ENCODE results near the gene SDCBP2. TPM values are rescaled to one million over a fixed set of nuclear protein-coding genes. Genes with fewer than 3 reads are reported as not detected.

SDCBP2 gene
- polyA plus RNA-seq, 2 of the 4 experiments (the other 2 are of a cell fraction), result 0.35 to 0.58 TPM

GRCh38 chr20:1299522-1299921, 29.4 kb downstream of the SDCBP2 start (continued):
- TF ChIP-seq, protein P1, sequence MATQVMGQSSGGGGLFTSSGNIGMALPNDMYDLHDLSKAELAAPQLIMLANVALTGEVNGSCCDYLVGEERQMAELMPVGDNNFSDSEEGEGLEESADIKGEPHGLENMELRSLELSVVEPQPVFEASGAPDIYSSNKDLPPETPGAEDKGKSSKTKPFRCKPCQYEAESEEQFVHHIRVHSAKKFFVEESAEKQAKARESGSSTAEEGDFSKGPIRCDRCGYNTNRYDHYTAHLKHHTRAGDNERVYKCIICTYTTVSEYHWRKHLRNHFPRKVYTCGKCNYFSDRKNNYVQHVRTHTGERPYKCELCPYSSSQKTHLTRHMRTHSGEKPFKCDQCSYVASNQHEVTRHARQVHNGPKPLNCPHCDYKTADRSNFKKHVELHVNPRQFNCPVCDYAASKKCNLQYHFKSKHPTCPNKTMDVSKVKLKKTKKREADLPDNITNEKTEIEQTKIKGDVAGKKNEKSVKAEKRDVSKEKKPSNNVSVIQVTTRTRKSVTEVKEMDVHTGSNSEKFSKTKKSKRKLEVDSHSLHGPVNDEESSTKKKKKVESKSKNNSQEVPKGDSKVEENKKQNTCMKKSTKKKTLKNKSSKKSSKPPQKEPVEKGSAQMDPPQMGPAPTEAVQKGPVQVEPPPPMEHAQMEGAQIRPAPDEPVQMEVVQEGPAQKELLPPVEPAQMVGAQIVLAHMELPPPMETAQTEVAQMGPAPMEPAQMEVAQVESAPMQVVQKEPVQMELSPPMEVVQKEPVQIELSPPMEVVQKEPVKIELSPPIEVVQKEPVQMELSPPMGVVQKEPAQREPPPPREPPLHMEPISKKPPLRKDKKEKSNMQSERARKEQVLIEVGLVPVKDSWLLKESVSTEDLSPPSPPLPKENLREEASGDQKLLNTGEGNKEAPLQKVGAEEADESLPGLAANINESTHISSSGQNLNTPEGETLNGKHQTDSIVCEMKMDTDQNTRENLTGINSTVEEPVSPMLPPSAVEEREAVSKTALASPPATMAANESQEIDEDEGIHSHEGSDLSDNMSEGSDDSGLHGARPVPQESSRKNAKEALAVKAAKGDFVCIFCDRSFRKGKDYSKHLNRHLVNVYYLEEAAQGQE (IDR thresholded peaks at IDR 0.05), result no peak
- TF ChIP-seq KDM5A (IDR thresholded peaks at IDR 0.05), result no peak

DNA sequence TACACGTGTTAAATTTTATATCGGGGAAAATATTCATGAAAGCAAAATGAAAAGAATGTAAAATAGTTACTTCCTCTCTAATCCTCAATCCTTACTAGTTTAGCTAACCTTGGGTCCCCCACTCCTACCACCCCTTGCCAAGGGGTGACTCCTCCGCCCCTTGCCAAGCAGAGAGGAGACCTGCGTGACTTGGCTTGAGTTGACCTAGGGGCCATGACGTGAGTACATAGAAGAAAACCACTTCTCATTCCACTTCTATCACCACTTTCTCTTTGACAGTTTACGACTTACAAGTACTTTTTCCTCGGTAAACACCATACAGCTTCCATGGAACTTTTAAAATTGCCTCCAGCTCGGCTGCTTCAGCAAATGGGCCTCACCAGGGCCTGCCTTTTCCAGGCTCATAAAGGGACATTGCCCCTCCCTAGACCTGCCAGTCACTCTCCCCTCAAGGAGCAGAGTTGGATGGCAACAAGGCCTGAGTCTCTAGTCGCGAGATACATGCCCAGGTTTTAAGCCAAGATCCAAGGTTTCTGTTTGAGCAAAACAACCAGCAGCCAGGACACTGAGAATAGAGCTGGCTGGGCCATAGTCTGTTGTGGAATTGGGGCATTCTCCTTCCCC, 29.9 kb downstream of the SDCBP2 start:
- ATAC-seq (no peak), DNase-seq (ENCODE audit: low read depth in 1 of 2, low spot score in 1 of 2) (no peak), FAIRE-seq (no peak)
- no peaks in the 10 kb centered on the region for H3K9me3 ChIP-seq
- TF ChIP-seq, protein P2, sequence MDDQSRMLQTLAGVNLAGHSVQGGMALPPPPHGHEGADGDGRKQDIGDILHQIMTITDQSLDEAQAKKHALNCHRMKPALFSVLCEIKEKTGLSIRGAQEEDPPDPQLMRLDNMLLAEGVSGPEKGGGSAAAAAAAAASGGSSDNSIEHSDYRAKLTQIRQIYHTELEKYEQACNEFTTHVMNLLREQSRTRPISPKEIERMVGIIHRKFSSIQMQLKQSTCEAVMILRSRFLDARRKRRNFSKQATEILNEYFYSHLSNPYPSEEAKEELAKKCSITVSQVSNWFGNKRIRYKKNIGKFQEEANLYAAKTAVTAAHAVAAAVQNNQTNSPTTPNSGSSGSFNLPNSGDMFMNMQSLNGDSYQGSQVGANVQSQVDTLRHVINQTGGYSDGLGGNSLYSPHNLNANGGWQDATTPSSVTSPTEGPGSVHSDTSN (IDR thresholded peaks at IDR 0.05), result no peak
- TF ChIP-seq BCL3 (IDR thresholded peaks at IDR 0.05) (no peak), HEYL (CRISPR knock-in tag; IDR thresholded peaks at IDR 0.05) (no peak), EP300 (IDR thresholded peaks at IDR 0.05) (no peak), RNF2 (IDR thresholded peaks at IDR 0.05; ENCODE audit: borderline replicate concordance, low read depth) (no peak), HOXA7 (CRISPR knock-in tag; IDR thresholded peaks at IDR 0.05) (no peak), NPAS2 (CRISPR knock-in tag; IDR thresholded peaks at IDR 0.05; ENCODE audit: borderline replicate concordance) (no peak), ZFP36 (IDR thresholded peaks at IDR 0.05; ENCODE audit: borderline replicate concordance, partially characterized antibody) (no peak)
- WGBS (ENCODE audit: missing lambda C conversion rate), result 91% methylated on average over 10 of the region's 10 CpGs
- POLR2A ChIA-PET, result no interaction called here
- CTCF ChIA-PET, result interaction anchor here (0.6 to 2.0 kb wide), 5 partner anchors 11 to 205 kb away, joined by 3 to 7 read pairs (median 4); no protein-coding TSS in a partner anchor
- peaks cover 5% of the 10 kb centered on the region; the same call in 1 of the 3 replicates for H3K4me1 ChIP-seq
- H3K4me3 ChIP-seq, result no peak overlapping the region
- H3K27ac ChIP-seq, result no peak overlapping the region
- no peak overlapping the region for H3K4me2 ChIP-seq

- ChIA-PET POLR2A (no interaction called here), CTCF (interaction anchor here (1.0 to 2.0 kb wide), 5 partner anchors 10 to 139 kb away, joined by 3 to 7 read pairs (median 4); no protein-coding TSS in a partner anchor)
- Histone ChIP-seq H3K4me2 (no peak overlapping the region), H3K9me3 (no peaks in the 10 kb centered on the region), H3K4me3 (no peak overlapping the region), H3K27ac (no peak overlapping the region), H3K4me1 (peaks cover 5% of the 10 kb centered on the region; the same call in 1 of the 3 replicates)
- ATAC-seq (no peak), DNase-seq (ENCODE audit: low read depth in 1 of 2, low spot score in 1 of 2) (no peak), FAIRE-seq (no peak)
- 87% methylated on average over 5 of the region's 5 CpGs for WGBS (ENCODE audit: missing lambda C conversion rate)
- TF ChIP-seq BHLHE40 (IDR thresholded peaks at IDR 0.05; ENCODE audit: low read depth, low read length) (no peak), FOSB (CRISPR knock-in tag; IDR thresholded peaks at IDR 0.05) (no peak), RCOR1 (IDR thresholded peaks at IDR 0.05; ENCODE audit: low read depth, low read length) (no peak), RAD21 (conservative IDR thresholded peaks at IDR 0.05 in 1 of 2, IDR thresholded peaks at IDR 0.05 in 1 of 2) (no peak), CBX2 (IDR thresholded peaks at IDR 0.05; ENCODE audit: borderline replicate concordance, low read depth) (no peak), CHD2 (IDR thresholded peaks at IDR 0.05; ENCODE audit: low read length, partially characterized antibody) (no peak), FOXS1 (CRISPR knock-in tag; IDR thresholded peaks at IDR 0.05) (no peak), HOXB13 (CRISPR knock-in tag; IDR thresholded peaks at IDR 0.05; ENCODE audit: low read depth) (no peak), ELK1 (IDR thresholded peaks at IDR 0.05; ENCODE audit: low read depth, low read length) (no peak), USF2 (IDR thresholded peaks at IDR 0.05) (no peak), TFCP2L1 (CRISPR knock-in tag; IDR thresholded peaks at IDR 0.05) (no peak), ZNF302 (CRISPR knock-in tag; IDR thresholded peaks at IDR 0.05) (no peak), POLR2AphosphoS2 (conservative IDR thresholded peaks at IDR 0.05; ENCODE audit: low read length) (no peak), CEBPB (IDR thresholded peaks at IDR 0.05) (no peak), CHD4 (IDR thresholded peaks at IDR 0.05; ENCODE audit: borderline replicate concordance) (no peak), SMC3 (IDR thresholded peaks at IDR 0.05) (no peak), HOXA7 (CRISPR knock-in tag; IDR thresholded peaks at IDR 0.05) (no peak), GATA3 (IDR thresholded peaks at IDR 0.05; ENCODE audit: borderline replicate concordance) (no peak)
- TF ChIP-seq, protein P3, sequence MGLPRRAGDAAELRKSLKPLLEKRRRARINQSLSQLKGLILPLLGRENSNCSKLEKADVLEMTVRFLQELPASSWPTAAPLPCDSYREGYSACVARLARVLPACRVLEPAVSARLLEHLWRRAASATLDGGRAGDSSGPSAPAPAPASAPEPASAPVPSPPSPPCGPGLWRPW (IDR thresholded peaks at IDR 0.05), result no peak
Observed at GRCh38 chr20:1298166-1298565, 30.8 kb downstream of the SDCBP2 start.
